Lung (tissue), 12 donors: ENCODE results near the gene HS6ST2. TPM values are rescaled to one million over a fixed set of nuclear protein-coding genes. Genes with fewer than 3 reads are reported as not detected.
"Not testable (repeated sequence)": the region's sequence is repeated elsewhere in the genome, so short reads cannot be mapped to it uniquely, and the experiment has no call there.

Source experiments
- ATAC-seq: fragments of 200-7000 bp; cut with Tn5 transposase; one replicate; pipeline ENCODE4 v1.9.1; 2020; ENCODE audit warnings: moderate number of reproducible peaks; ENCODE audit not compliant: insufficient read depth, low FRiP score
- DNase-seq, 3 donors: peaks; one replicate each; pipeline ENCODE4 v3.0.0-alpha.2; 2013 to 2017
- H3K27ac ChIP-seq, 2 donors: one replicate each; pipeline ENCODE4 v1.5.1; 2013; ENCODE audit warnings: mild to moderate bottlenecking in 2 of 2, moderate library complexity in 2 of 2, control low read depth in 1 of 2, inconsistent platforms in 1 of 2, low read depth in 1 of 2, low read length in 1 of 2
- H3K27me3 ChIP-seq, 3 donors: one replicate each; pipeline ENCODE4 v1.5.1; 2013; ENCODE audit warnings: low read length in 2 of 3; ENCODE audit not compliant: control insufficient read depth in 3 of 3, insufficient read depth in 3 of 3
- H3K36me3 ChIP-seq, 4 donors: one replicate each; pipeline ENCODE4 v1.5.1; 2013; ENCODE audit warnings: low read length in 4 of 4, mild to moderate bottlenecking in 1 of 4, moderate library complexity in 1 of 4; ENCODE audit not compliant: control insufficient read depth in 4 of 4, insufficient read depth in 4 of 4
- H3K4me1 ChIP-seq, 5 donors: one replicate each; pipeline ENCODE4 v1.5.1; 2013; ENCODE audit warnings: low read length in 5 of 5, mild to moderate bottlenecking in 2 of 5, moderate library complexity in 1 of 5; ENCODE audit not compliant: control insufficient read depth in 5 of 5, insufficient read depth in 5 of 5
- H3K4me3 ChIP-seq: one replicate; pipeline ENCODE4 v1.5.1; 2013; ENCODE audit warnings: mild to moderate bottlenecking, control low read depth, moderate library complexity
- H3K9ac ChIP-seq, 2 donors: one replicate each; pipeline ENCODE4 v1.5.1; 2013; ENCODE audit warnings: low read length in 2 of 2, control low read depth in 1 of 2; ENCODE audit not compliant: insufficient read depth in 1 of 2
- H3K9me3 ChIP-seq, 4 donors: one replicate each; pipeline ENCODE4 v1.5.1; 2013; ENCODE audit warnings: low read length in 3 of 4, mild to moderate bottlenecking in 1 of 4, moderate library complexity in 1 of 4; ENCODE audit not compliant: control insufficient read depth in 4 of 4, insufficient read depth in 3 of 4
- WGBS, 2 donors: extraction: QIAGEN DNeasy Blood & Tissue Kit; methylation state at CpG; one replicate each; pipeline ENCODE4 v1.1.7; 2013; 5-methylcytosine and 5-hydroxymethylcytosine counted together
- polyA plus RNA-seq, 2 donors: library from polyadenylated mRNA; stranded (reverse); fragments of 200-250 nt; gene quantifications; one replicate each; pipeline ENCODE4 v1.2.1, GENCODE V29; 2013
- total RNA-seq, 2 donors: library from RNA; depleted of rRNA in 1 of 2; stranded (reverse); fragments of >200 nt in 1 of 2; gene quantifications; one replicate each; pipeline ENCODE4 v1.2.1, GENCODE V29; 2014 to 2021
- TF ChIP-seq, protein P1 (sequence below): IDR thresholded peaks from 2 replicates; pipeline ENCODE4 v1.5.1; 2012; ENCODE audit warnings: mild to moderate bottlenecking; ENCODE audit errors: control extremely low read depth, extremely low read depth
- donor health status: control.
- donor health status: control.
- donor health status: Bipolar disorder and iron deficiency.
- donor health status: healthy.
- donor health status: DM: yes; HTN: yes; CAD: no.

The HS6ST2 gene
- total and polyA plus RNA-seq, 4 donors = 0.28 to 14.3 (median 2.2) TPM

DNA sequence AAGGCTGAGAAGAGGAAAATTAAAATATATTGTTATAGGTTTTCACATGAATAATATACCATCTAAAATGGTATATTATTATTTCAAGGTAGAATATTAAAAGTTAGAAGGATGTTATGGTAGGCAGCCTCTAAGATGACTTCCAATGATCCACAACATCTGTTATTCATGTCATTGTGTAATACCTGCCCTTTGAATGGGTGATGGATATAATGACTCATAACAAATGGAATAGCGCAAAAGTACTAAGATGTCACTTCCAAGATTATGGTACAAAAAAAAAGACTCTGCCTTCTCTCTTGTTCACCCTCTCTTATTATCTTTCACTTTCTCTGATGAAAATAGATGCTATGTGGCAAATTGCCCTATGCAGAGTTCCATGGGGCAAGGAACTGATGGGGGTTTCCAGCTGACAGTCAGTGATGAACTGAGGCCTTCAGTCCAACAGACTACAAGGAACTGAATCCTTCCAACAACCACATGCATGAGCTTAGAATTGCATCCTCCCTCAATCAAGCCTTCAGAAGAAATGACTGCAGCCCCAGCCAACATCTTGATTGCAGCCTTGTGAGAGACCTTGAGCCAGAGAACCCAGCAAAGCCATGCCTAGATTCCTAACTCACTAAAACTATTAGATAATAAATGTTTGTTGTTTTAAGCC, 57.7 kb downstream of the HS6ST2 start:
- DNase-seq = no peak
- Histone ChIP-seq H3K9me3 (no peaks in the 10 kb centered on the region), H3K27me3 (peaks cover 3 to 4% (median 3%) of the 10 kb centered on the region in 3 donors), H3K27ac (no peak overlapping the region), H3K4me1 (no peaks in the 10 kb centered on the region), H3K4me3 (no peak overlapping the region), H3K9ac (no peak overlapping the region), H3K36me3 (no peaks in the 10 kb centered on the region)
- WGBS, 2 donors = 93 to 95% methylated on average over 1 of the region's 1 CpG
- TF ChIP-seq, protein P1, sequence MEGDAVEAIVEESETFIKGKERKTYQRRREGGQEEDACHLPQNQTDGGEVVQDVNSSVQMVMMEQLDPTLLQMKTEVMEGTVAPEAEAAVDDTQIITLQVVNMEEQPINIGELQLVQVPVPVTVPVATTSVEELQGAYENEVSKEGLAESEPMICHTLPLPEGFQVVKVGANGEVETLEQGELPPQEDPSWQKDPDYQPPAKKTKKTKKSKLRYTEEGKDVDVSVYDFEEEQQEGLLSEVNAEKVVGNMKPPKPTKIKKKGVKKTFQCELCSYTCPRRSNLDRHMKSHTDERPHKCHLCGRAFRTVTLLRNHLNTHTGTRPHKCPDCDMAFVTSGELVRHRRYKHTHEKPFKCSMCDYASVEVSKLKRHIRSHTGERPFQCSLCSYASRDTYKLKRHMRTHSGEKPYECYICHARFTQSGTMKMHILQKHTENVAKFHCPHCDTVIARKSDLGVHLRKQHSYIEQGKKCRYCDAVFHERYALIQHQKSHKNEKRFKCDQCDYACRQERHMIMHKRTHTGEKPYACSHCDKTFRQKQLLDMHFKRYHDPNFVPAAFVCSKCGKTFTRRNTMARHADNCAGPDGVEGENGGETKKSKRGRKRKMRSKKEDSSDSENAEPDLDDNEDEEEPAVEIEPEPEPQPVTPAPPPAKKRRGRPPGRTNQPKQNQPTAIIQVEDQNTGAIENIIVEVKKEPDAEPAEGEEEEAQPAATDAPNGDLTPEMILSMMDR = no peak
- no peak for ATAC-seq

DNA sequence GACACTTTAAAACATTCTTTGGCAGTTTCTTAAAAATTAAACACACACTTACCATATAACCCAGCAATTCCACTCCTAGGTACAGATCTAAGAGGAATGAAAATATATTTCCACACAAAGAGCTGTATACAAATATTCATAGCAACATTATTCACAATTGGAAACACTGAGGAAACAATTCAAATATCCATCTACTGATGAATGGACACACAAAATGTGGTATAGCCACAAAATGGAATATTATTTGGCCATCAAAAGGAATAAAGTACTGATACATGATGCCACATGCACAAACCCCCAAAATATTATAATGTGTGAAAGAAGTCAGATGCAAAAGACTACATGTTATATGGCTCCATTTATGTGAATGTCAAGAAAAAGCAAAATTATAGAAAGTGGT, 70.9 kb downstream of the HS6ST2 start:
- no peaks in the 10 kb centered on the region for H3K27me3 ChIP-seq
- DNase-seq = no peak
- H3K9ac ChIP-seq = no peak overlapping the region
- H3K9me3 ChIP-seq = peaks cover 0 to 2% (median 0%) of the 10 kb centered on the region in 4 donors
- H3K4me3 ChIP-seq = no peak overlapping the region
- TF ChIP-seq, protein P1 = no peak
- no peak overlapping the region for H3K27ac ChIP-seq
- ATAC-seq = no peak
- no peaks in the 10 kb centered on the region for H3K36me3 ChIP-seq
- no peaks in the 10 kb centered on the region for H3K4me1 ChIP-seq

- H3K9me3 ChIP-seq = peaks cover 0 to 2% (median 0%) of the 10 kb centered on the region in 4 donors
- TF ChIP-seq, protein P1 = no peak
- no peak overlapping the region for H3K27ac ChIP-seq
- H3K4me1 ChIP-seq = no peaks in the 10 kb centered on the region
- 81 to 82% methylated on average over 5 of the region's 5 CpGs for WGBS, 2 donors
- H3K9ac ChIP-seq = no peak overlapping the region
- ATAC-seq (no peak), DNase-seq (no peak)
- no peaks in the 10 kb centered on the region for H3K27me3 ChIP-seq
- no peak overlapping the region for H3K4me3 ChIP-seq
- H3K36me3 ChIP-seq = no peaks in the 10 kb centered on the region
Measured at GRCh38 chrX:132883358-132883915, 75.0 kb downstream of the HS6ST2 start.

- ATAC-seq, H3K27me3 ChIP-seq, DNase-seq, H3K36me3 ChIP-seq, H3K4me3 ChIP-seq, H3K9me3 ChIP-seq, H3K9ac ChIP-seq, H3K27ac ChIP-seq: not testable (repeated sequence)
- H3K4me1 ChIP-seq = peaks cover 0 to 18% (median 0%) of the 10 kb centered on the region in 5 donors
- WGBS, 2 donors = 84 to 90% methylated on average over 1 of the region's 2 CpGs
Measured at GRCh38 chrX:132880753-132881152, 77.7 kb downstream of the HS6ST2 start.
